Non-pigmented ciliary epithelial cell (primary cell): ENCODE measurements around the gene PAX5.

Source experiments
- DNase-seq: peaks from one replicate; pipeline ENCODE4 v3.0.0-alpha.2; 2010; ENCODE audit warnings: low read depth

The PAX5 gene

GRCh38 chr9:36901528-36901927, 132.5 kb downstream of the PAX5 start:
- DNase-seq: no peak

GRCh38 chr9:36900856-36901220, 133.2 kb downstream of the PAX5 start:
- DNase-seq: no peak

- DNase-seq: no peak
These were observed 133.8 kb downstream of the PAX5 start for GRCh38 chr9:36900136-36900855.

- DNase-seq: no peak
These were observed 134.7 kb downstream of the PAX5 start for GRCh38 chr9:36899406-36899805.

GRCh38 chr9:36898431-36899020, 135.5 kb downstream of the PAX5 start:
- DNase-seq: no peak

- DNase-seq: no peak
These were observed 136.6 kb downstream of the PAX5 start for GRCh38 chr9:36897478-36897877.

GRCh38 chr9:36897019-36897418, 137.0 kb downstream of the PAX5 start:
- DNase-seq: no peak

- DNase-seq: no peak
These were observed 137.8 kb downstream of the PAX5 start for GRCh38 chr9:36896296-36896695.

- DNase-seq: no peak
These were observed 138.3 kb downstream of the PAX5 start for GRCh38 chr9:36895744-36896260.

- DNase-seq: no peak
These were observed 139.3 kb downstream of the PAX5 start for GRCh38 chr9:36894695-36895310.

GRCh38 chr9:36893911-36894310, 140.2 kb downstream of the PAX5 start:
- no peak for DNase-seq

- no peak for DNase-seq
These were observed 140.9 kb downstream of the PAX5 start for GRCh38 chr9:36893184-36893583.

GRCh38 chr9:36892279-36892678, 141.8 kb downstream of the PAX5 start:
- no peak for DNase-seq

- DNase-seq: no peak
These were observed 142.7 kb downstream of the PAX5 start for GRCh38 chr9:36891341-36891811.

- DNase-seq: no peak
These were observed 144.2 kb downstream of the PAX5 start for GRCh38 chr9:36889844-36890243.

- no peak for DNase-seq
These were observed 145.5 kb downstream of the PAX5 start for GRCh38 chr9:36888551-36888950.

- no peak for DNase-seq
These were observed 149.3 kb downstream of the PAX5 start for GRCh38 chr9:36884721-36885120.

- no peak for DNase-seq
These were observed 151.5 kb downstream of the PAX5 start for GRCh38 chr9:36882594-36882993.

GRCh38 chr9:36881743-36882441, 152.2 kb downstream of the PAX5 start:
- DNase-seq: no peak

- DNase-seq: no peak
These were observed 152.8 kb downstream of the PAX5 start for GRCh38 chr9:36881316-36881715.

- no peak for DNase-seq
These were observed 154.0 kb downstream of the PAX5 start for GRCh38 chr9:36880075-36880474.
